ENCODE measurements around the gene KRT2.

KRT2 gene

GRCh38 chr12:52663420-52663819 is 11.4 kb upstream of the KRT2 start:
- DNase-seq (ENCODE audit: low read depth in 2 of 2) = no peak

- no peak for DNase-seq (ENCODE audit: low read depth in 2 of 2)
Measured at GRCh38 chr12:52662918-52663229, 10.9 kb upstream of the KRT2 start.

- DNase-seq (ENCODE audit: low read depth in 2 of 2) = no peak
Measured at GRCh38 chr12:52662093-52662917, 10.3 kb upstream of the KRT2 start.

GRCh38 chr12:52661668-52662067 is 9.7 kb upstream of the KRT2 start:
- DNase-seq (ENCODE audit: low read depth in 2 of 2) = no peak

GRCh38 chr12:52660934-52661499 is 9.0 kb upstream of the KRT2 start:
- DNase-seq (ENCODE audit: low read depth in 2 of 2) = no peak

- DNase-seq (ENCODE audit: low read depth in 2 of 2) = no peak
Measured at GRCh38 chr12:52659951-52660350, 7.9 kb upstream of the KRT2 start.

- DNase-seq (ENCODE audit: low read depth in 2 of 2) = no peak
Measured at GRCh38 chr12:52659395-52659794, 7.4 kb upstream of the KRT2 start.

GRCh38 chr12:52658196-52658595 is 6.2 kb upstream of the KRT2 start:
- no peak for DNase-seq (ENCODE audit: low read depth in 2 of 2)

- no peak for DNase-seq (ENCODE audit: low read depth in 2 of 2)
Measured at GRCh38 chr12:52657250-52657902, 5.4 kb upstream of the KRT2 start.

GRCh38 chr12:52656616-52657015 is 4.6 kb upstream of the KRT2 start:
- no peak for DNase-seq (ENCODE audit: low read depth in 2 of 2)

GRCh38 chr12:52655720-52656124 is 3.7 kb upstream of the KRT2 start:
- no peak for DNase-seq (ENCODE audit: low read depth in 2 of 2)

- no peak for DNase-seq (ENCODE audit: low read depth in 2 of 2)
Measured at GRCh38 chr12:52655251-52655650, 3.2 kb upstream of the KRT2 start.

GRCh38 chr12:52650520-52651081 is 1.4 kb downstream of the KRT2 start:
- no peak for DNase-seq (ENCODE audit: low read depth in 2 of 2)

GRCh38 chr12:52649066-52649465 is 2.9 kb downstream of the KRT2 start:
- no peak for DNase-seq (ENCODE audit: low read depth in 2 of 2)

- no peak for DNase-seq (ENCODE audit: low read depth in 2 of 2)
Measured at GRCh38 chr12:52648012-52648550, 3.9 kb downstream of the KRT2 start.

- DNase-seq (ENCODE audit: low read depth in 2 of 2) = no peak
Measured at GRCh38 chr12:52647601-52648000, 4.4 kb downstream of the KRT2 start.

GRCh38 chr12:52646613-52647012 is 5.4 kb downstream of the KRT2 start:
- no peak for DNase-seq (ENCODE audit: low read depth in 2 of 2)

GRCh38 chr12:52645982-52646381 is 6.0 kb downstream of the KRT2 start:
- DNase-seq (ENCODE audit: low read depth in 2 of 2) = no peak

GRCh38 chr12:52645120-52645761 is 6.8 kb downstream of the KRT2 start:
- peak in 1 of 2 donors; percentile 14 for DNase-seq (ENCODE audit: low read depth in 2 of 2)

- DNase-seq (ENCODE audit: low read depth in 2 of 2) = no peak
Measured at GRCh38 chr12:52644078-52644415, 8.0 kb downstream of the KRT2 start.

GRCh38 chr12:52643233-52644077 is 8.6 kb downstream of the KRT2 start:
- no peak for DNase-seq (ENCODE audit: low read depth in 2 of 2)

All from stimulated activated CD4-positive, alpha-beta T cell treated with anti-CD3 and anti-CD28 coated beads, Interleukin-1b, Interleukin-23, amount 100 ng/mL, for 1 hour (primary cell).